NCI-H1105 (cell line): ENCODE measurements around the gene EHMT1.
"Not testable (repeated sequence)": the region's sequence is repeated elsewhere in the genome, so short reads cannot be mapped to it uniquely, and the experiment has no call there.

ENCODE experiments used
- DNase-seq: peaks from one replicate; lab custom pipeline; 2025; lab: John Stamatoyannopoulos, UW

The EHMT1 gene

GRCh38 chr9:137590469-137591383 lies 28.1 kb upstream of the EHMT1 start, which contains the start of gene ZMYND19:
Gene ZMYND19, minus strand, starts transcription at chr9:137590512. Its CDS starts 249 bp downstream, at chr9:137590263.
- peak; percentile 79 for DNase-seq

GRCh38 chr9:137592767-137593166 lies 26.0 kb upstream of the EHMT1 start:
- DNase-seq = no peak

- DNase-seq = no peak
Observed at GRCh38 chr9:137593176-137593575, 25.6 kb upstream of the EHMT1 start.

GRCh38 chr9:137596577-137596976 lies 22.2 kb upstream of the EHMT1 start:
- not testable (repeated sequence) for DNase-seq

- no peak for DNase-seq
Observed at GRCh38 chr9:137598943-137599342, 19.9 kb upstream of the EHMT1 start.

GRCh38 chr9:137602661-137603060 lies 16.1 kb upstream of the EHMT1 start:
- DNase-seq = no peak

GRCh38 chr9:137603879-137604278 lies 14.9 kb upstream of the EHMT1 start:
- DNase-seq = no peak

GRCh38 chr9:137604345-137605086 lies 14.3 kb upstream of the EHMT1 start:
- DNase-seq = no peak

GRCh38 chr9:137605121-137606004 lies 13.4 kb upstream of the EHMT1 start, which contains the start of gene ARRDC1:
Gene ARRDC1, plus strand, starts transcription at chr9:137605686. Its CDS starts 32 bp downstream, at chr9:137605718.
- peak; percentile 78 for DNase-seq

- peak; percentile 22 for DNase-seq
Observed at GRCh38 chr9:137606005-137606621, 12.7 kb upstream of the EHMT1 start.

GRCh38 chr9:137606734-137607138 lies 12.1 kb upstream of the EHMT1 start:
- DNase-seq = no peak

GRCh38 chr9:137607141-137607857 lies 11.5 kb upstream of the EHMT1 start:
- DNase-seq = no peak

- no peak for DNase-seq
Observed at GRCh38 chr9:137610944-137611343, 7.9 kb upstream of the EHMT1 start.

- DNase-seq = no peak
Observed at GRCh38 chr9:137611623-137612609, 6.9 kb upstream of the EHMT1 start.

GRCh38 chr9:137612741-137613142 lies 6.1 kb upstream of the EHMT1 start:
- DNase-seq = no peak

GRCh38 chr9:137613259-137613658 lies 5.5 kb upstream of the EHMT1 start:
- DNase-seq = no peak

- DNase-seq = no peak
Observed at GRCh38 chr9:137613738-137614523, 4.9 kb upstream of the EHMT1 start.

- no peak for DNase-seq
Observed at GRCh38 chr9:137614631-137615386, 4.0 kb upstream of the EHMT1 start.
